Uterus (tissue), 4 donors: ENCODE results near the gene ADAMTS3. TPM values are rescaled to one million over a fixed set of nuclear protein-coding genes. Genes with fewer than 3 reads are reported as not detected.
A peak's percentile ranks its signal among the peaks of the same experiment; 100 is the strongest.

Source experiments
- DNase-seq, 2 donors: peaks; one replicate each; pipeline ENCODE4 v3.0.0-alpha.2; 2019 to 2020
- H3K27ac ChIP-seq, 2 donors: fragments of 200-600 bp; sonication (generic); 1 replicate in 1 of 2; 2 replicates in 1 of 2; pipeline ENCODE4 v1.5.1; 2016 to 2018
- H3K27me3 ChIP-seq, 2 donors: fragments of 200-600 bp; sonication (generic); one replicate each; pipeline ENCODE4 v1.5.1; 2018 to 2019; ENCODE audit warnings: control low read depth in 1 of 2
- H3K36me3 ChIP-seq, 2 donors: fragments of 200-600 bp; sonication (generic); one replicate each; pipeline ENCODE4 v1.5.1; 2019; ENCODE audit warnings: control low read depth in 1 of 2
- H3K4me1 ChIP-seq, 2 donors: fragments of 200-600 bp; sonication (generic); one replicate each; pipeline ENCODE4 v1.5.1; 2018 to 2019; ENCODE audit warnings: control low read depth in 1 of 2
- H3K4me3 ChIP-seq, 2 donors: fragments of 200-600 bp; sonication (generic); 1 replicate in 1 of 2; 2 replicates in 1 of 2; pipeline ENCODE4 v1.5.1; 2018 to 2019; ENCODE audit warnings: mild to moderate bottlenecking in 1 of 2
- H3K9me3 ChIP-seq, 2 donors: fragments of 200-600 bp; sonication (generic); one replicate each; pipeline ENCODE4 v1.5.1; 2019; ENCODE audit warnings: control low read depth in 1 of 2
- POLR2A ChIP-seq, 2 donors: fragments of 450-650 bp; IDR thresholded peaks; one replicate each; pipeline ENCODE4 v1.6.1; 2016; ENCODE audit warnings: antibody characterized with exemption in 2 of 2, mild to moderate bottlenecking in 1 of 2, moderate library complexity in 1 of 2
- intact Hi-C: fragments of 100-400 bp; cut with DNase I; formaldehyde crosslinking; loops from one replicate; pipeline ENCODE4 v1.15.1; 2023; ENCODE audit warnings: low total_unique reads
- total RNA-seq, 4 donors: library from RNA; depleted of rRNA in 3 of 4; stranded (reverse); fragments of >200 nt in 3 of 4; gene quantifications; one replicate each; pipeline versions ENCODE4 v1.1.0 to v1.2.4, GENCODE V29; 2014 to 2023
- TF ChIP-seq, protein P1 (sequence below), 4 experiments: fragments of 200-600 bp in 2 of 4; fragments of 450-650 bp in 2 of 4; sonication (generic) in 2 of 4; IDR thresholded peaks; one replicate each; pipeline ENCODE4 v1.5.1; 2016 to 2019; ENCODE audit warnings: antibody characterized with exemption in 4 of 4, mild to moderate bottlenecking in 2 of 4, moderate library complexity in 1 of 4
- donor health status: DM: yes; HTN: yes; CAD: no.

Gene ADAMTS3
- total RNA-seq, 4 donors from 2014 or later = 4.2 to 25.7 (median 11.8) TPM

DNA sequence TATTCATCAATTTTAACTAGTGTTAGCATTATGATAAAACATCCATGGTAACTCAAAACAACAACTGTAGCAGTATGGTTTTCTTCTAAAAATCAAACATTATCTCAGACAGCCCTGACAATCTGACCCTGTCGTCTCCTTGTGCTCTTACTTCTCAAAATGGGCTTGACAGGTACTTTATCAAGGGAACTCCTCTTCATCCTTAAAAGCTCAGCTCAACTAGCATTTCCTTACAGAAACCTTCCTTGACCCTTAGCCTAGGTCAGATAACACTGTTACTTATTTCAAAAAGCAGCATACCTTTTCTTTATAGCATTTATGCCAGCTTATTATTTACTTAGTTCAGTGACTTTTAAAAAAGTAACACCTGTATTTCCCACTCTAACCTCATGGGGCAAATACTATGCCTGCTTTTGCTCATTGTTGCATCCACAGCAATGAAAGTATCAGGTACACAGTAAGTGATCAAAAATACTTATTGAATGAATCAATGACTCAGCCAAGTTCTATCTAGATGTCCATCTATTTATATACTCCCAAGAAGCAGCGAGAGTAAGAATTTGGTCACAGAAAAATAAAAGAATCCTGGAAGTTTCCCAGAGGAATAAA lies 41.9 kb downstream of the ADAMTS3 start:
- Histone ChIP-seq H3K27ac (no peak overlapping the region), H3K27me3 (no peaks in the 10 kb centered on the region), H3K4me1 (no peaks in the 10 kb centered on the region), H3K9me3 (no peaks in the 10 kb centered on the region), H3K36me3 (no peaks in the 10 kb centered on the region), H3K4me3 (no peak overlapping the region)
- DNase-seq = no peak
- intact Hi-C loops = no loop called here
- TF ChIP-seq, protein P1, sequence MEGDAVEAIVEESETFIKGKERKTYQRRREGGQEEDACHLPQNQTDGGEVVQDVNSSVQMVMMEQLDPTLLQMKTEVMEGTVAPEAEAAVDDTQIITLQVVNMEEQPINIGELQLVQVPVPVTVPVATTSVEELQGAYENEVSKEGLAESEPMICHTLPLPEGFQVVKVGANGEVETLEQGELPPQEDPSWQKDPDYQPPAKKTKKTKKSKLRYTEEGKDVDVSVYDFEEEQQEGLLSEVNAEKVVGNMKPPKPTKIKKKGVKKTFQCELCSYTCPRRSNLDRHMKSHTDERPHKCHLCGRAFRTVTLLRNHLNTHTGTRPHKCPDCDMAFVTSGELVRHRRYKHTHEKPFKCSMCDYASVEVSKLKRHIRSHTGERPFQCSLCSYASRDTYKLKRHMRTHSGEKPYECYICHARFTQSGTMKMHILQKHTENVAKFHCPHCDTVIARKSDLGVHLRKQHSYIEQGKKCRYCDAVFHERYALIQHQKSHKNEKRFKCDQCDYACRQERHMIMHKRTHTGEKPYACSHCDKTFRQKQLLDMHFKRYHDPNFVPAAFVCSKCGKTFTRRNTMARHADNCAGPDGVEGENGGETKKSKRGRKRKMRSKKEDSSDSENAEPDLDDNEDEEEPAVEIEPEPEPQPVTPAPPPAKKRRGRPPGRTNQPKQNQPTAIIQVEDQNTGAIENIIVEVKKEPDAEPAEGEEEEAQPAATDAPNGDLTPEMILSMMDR (IDR thresholded peaks at IDR 0.05) = no peak
- no peak for TF ChIP-seq POLR2A (IDR thresholded peaks at IDR 0.05)

DNA sequence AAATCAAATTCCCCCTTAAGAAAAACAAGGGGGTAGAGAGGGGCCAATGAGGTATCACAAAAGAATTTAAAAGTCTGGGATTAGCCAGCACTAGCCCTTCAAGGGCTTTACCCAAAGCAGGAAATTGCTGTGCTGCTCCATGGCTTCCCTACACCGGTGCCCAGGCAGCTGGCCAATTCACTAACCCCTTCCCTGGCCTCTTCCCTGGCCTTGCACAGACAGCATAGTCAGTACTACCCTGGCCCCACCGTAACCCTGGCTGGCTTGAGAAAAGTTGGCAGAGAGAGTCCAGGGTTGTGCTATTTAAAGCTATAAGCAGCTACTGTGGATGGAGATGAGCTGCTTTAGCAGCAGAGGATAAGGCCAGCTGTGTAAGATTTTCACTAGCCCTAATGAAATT lies 43.1 kb downstream of the ADAMTS3 start:
- H3K4me1 ChIP-seq = no peaks in the 10 kb centered on the region
- H3K27me3 ChIP-seq = no peaks in the 10 kb centered on the region
- H3K36me3 ChIP-seq = no peaks in the 10 kb centered on the region
- TF ChIP-seq, protein P1 (IDR thresholded peaks at IDR 0.05) = no peak
- TF ChIP-seq POLR2A (IDR thresholded peaks at IDR 0.05) = no peak
- H3K9me3 ChIP-seq = no peaks in the 10 kb centered on the region
- intact Hi-C loops = no loop called here
- peak; percentile 39 to 66 for DNase-seq
- no peak overlapping the region for H3K27ac ChIP-seq
- no peak overlapping the region for H3K4me3 ChIP-seq

- Histone ChIP-seq H3K4me1 (no peaks in the 10 kb centered on the region), H3K4me3 (no peak overlapping the region), H3K9me3 (no peaks in the 10 kb centered on the region), H3K36me3 (no peaks in the 10 kb centered on the region), H3K27ac (no peak overlapping the region), H3K27me3 (no peaks in the 10 kb centered on the region)
- no peak for TF ChIP-seq POLR2A (IDR thresholded peaks at IDR 0.05)
- no peak for DNase-seq
- intact Hi-C loops = no loop called here
Measured at GRCh38 chr4:72522440-72522839, 46.6 kb downstream of the ADAMTS3 start.

GRCh38 chr4:72513227-72513626 lies 55.8 kb downstream of the ADAMTS3 start:
- TF ChIP-seq POLR2A (IDR thresholded peaks at IDR 0.05) = no peak
- TF ChIP-seq, protein P1 (IDR thresholded peaks at IDR 0.05) = no peak
- intact Hi-C loops = no loop called here
- DNase-seq = no peak

DNA sequence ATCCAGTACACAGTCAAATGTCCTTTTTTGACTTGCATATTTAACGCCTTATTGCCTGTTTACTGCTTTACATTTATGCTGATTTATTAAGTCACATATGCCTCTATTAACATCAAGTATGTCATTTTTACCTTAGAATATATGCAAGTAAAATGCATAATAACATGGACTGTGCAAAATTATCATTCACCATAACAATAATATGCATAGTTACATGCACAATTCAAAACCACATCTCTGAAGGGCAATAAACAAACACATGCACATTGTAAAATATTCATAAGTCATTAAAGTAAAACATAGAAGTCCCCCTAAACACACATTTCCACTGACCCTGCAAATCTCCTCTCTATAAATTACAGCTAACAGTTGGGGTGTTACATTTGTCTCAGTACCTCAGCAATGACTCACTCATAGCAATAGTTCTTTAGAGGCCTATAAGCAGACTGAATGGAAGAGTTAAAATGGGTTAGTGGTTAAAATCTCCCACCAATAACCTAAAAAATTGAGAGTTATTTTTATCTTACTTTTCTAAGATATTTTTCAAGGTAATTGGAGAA lies 61.1 kb downstream of the ADAMTS3 start:
- Histone ChIP-seq H3K9me3 (no peaks in the 10 kb centered on the region), H3K4me3 (no peak overlapping the region), H3K4me1 (no peaks in the 10 kb centered on the region), H3K27me3 (no peaks in the 10 kb centered on the region), H3K36me3 (no peaks in the 10 kb centered on the region), H3K27ac (no peak overlapping the region)
- TF ChIP-seq, protein P1 (IDR thresholded peaks at IDR 0.05) = no peak
- TF ChIP-seq POLR2A (IDR thresholded peaks at IDR 0.05) = no peak
- intact Hi-C loops = no loop called here
- DNase-seq = no peak

More at GRCh38 chr4:72513227-72513626, 55.8 kb downstream of the ADAMTS3 start:
- Histone ChIP-seq H3K27ac (no peak overlapping the region), H3K4me3 (no peak overlapping the region), H3K4me1 (no peaks in the 10 kb centered on the region), H3K27me3 (no peaks in the 10 kb centered on the region), H3K9me3 (no peaks in the 10 kb centered on the region), H3K36me3 (no peaks in the 10 kb centered on the region)
